ENCODE data around the gene INIP.

INIP gene

DNA sequence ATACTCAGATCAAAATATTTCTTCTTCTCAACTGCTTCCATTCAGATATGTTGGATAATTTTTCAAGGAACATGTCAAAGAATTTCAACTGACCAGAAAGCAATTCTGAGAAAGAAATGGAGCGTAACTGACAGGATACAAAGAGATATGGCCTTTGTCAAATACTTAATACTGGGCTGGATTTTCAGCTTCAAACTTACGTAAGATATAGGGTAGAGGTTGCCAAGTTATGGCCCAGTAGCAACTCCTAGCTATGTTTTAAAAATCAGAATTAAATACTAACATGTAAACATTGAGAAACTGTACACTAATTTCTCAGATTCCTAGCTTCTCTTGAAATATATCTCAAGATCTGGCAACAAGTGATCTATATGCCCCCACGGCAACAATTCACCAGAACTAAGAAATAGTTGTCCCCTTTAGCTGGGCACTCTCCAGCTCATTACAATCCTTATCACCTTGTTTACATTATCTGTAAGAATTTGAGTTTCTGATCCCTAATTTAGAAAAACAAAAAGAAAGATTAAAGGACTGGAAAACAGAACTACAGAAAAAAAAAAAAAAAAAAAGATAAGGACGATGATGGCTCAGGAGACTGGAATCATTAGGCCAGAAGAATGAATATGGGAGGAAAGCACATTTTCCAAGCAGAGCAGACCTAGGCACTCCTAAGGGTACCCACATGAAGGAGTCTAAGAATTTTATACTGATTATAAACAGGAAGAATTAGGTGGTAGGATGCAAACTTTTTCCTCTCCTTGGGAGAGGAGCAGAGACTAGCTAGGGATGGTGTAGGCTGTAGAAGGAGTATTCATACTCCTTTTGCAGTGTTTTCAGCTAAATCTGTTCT lies 23.0 kb downstream of the INIP start:
- peaks cover 0 to 25% of the 10 kb centered on the region in 2 experiments; a peak in 1 of 3 replicates for H3K36me3 ChIP-seq (ENCODE audit: control insufficient read depth in 2 of 2, insufficient read depth in 1 of 2, low read length in 2 of 2)
- H3K4me1 ChIP-seq (ENCODE audit: control insufficient read depth, insufficient read depth, low read length) = no peaks in the 10 kb centered on the region
- peak; percentile 82; the same call in 1 of the 2 replicates for TF ChIP-seq MZF1 (tag by site-specific recombination; IDR thresholded peaks at IDR 0.05; ENCODE audit: borderline replicate concordance)
- TF ChIP-seq, protein P1, sequence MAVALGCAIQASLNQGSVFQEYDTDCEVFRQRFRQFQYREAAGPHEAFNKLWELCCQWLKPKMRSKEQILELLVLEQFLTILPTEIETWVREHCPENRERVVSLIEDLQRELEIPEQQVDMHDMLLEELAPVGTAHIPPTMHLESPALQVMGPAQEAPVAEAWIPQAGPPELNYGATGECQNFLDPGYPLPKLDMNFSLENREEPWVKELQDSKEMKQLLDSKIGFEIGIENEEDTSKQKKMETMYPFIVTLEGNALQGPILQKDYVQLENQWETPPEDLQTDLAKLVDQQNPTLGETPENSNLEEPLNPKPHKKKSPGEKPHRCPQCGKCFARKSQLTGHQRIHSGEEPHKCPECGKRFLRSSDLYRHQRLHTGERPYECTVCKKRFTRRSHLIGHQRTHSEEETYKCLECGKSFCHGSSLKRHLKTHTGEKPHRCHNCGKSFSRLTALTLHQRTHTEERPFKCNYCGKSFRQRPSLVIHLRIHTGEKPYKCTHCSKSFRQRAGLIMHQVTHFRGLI (tag by site-specific recombination; IDR thresholded peaks at IDR 0.05) = no peak
- no peak for TF ChIP-seq EGR2 (tag by site-specific recombination; IDR thresholded peaks at IDR 0.05; ENCODE audit: low read depth)
- ChIA-PET POLR2A (interaction anchor here (0.6 to 0.7 kb wide), 2 partner anchors 139 to 576 kb away, joined by 4 to 6 read pairs; no protein-coding TSS in a partner anchor), CTCF (interaction anchor here (0.6 kb wide), 1 partner anchor 14 kb away, joined by 3 read pairs; no protein-coding TSS in a partner anchor)
- H3K9me3 ChIP-seq (ENCODE audit: control insufficient read depth, insufficient read depth, low read depth, low read length) = no peaks in the 10 kb centered on the region
- no peak overlapping the region for H3K4me3 ChIP-seq (ENCODE audit: low read depth, low read length)
- no peak overlapping the region for H3K27ac ChIP-seq (ENCODE audit: extremely low read depth, low read depth, low read length)

GRCh38 chr9:112689161-112689740 lies 28.7 kb downstream of the INIP start:
- peaks cover 0 to 50% of the 10 kb centered on the region in 2 experiments; a peak in 2 of 3 replicates for H3K36me3 ChIP-seq (ENCODE audit: control insufficient read depth in 2 of 2, insufficient read depth in 1 of 2, low read length in 2 of 2)
- no peak overlapping the region for H3K4me3 ChIP-seq (ENCODE audit: low read depth, low read length)
- POLR2A ChIA-PET = no interaction called here

More at GRCh38 chr9:112689161-112689740, 28.7 kb downstream of the INIP start:
- no peak for TF ChIP-seq TSHZ1 (tag by site-specific recombination; IDR thresholded peaks at IDR 0.05; ENCODE audit: borderline replicate concordance)
- no peak for TF ChIP-seq ZNF169 (tag by site-specific recombination; IDR thresholded peaks at IDR 0.05)
- no peak for TF ChIP-seq ZNF121 (tag by site-specific recombination; IDR thresholded peaks at IDR 0.05)
- no peak for TF ChIP-seq ZNF623 (tag by site-specific recombination; IDR thresholded peaks at IDR 0.05)
- no peak for TF ChIP-seq ZNF223 (tag by site-specific recombination; IDR thresholded peaks at IDR 0.05)
- TF ChIP-seq ZNF530 (tag by site-specific recombination; IDR thresholded peaks at IDR 0.05; ENCODE audit: low read depth) = no peak
- no peak for TF ChIP-seq SP7 (tag by site-specific recombination; IDR thresholded peaks at IDR 0.05)
- no peak for TF ChIP-seq ZBTB7A (tag by site-specific recombination; IDR thresholded peaks at IDR 0.05; ENCODE audit: low read depth)
- TF ChIP-seq ZNF548 (tag by site-specific recombination; IDR thresholded peaks at IDR 0.05) = no peak
- no peak for TF ChIP-seq OVOL3 (tag by site-specific recombination; IDR thresholded peaks at IDR 0.05)
- no peak for TF ChIP-seq ZNF211 (tag by site-specific recombination; IDR thresholded peaks at IDR 0.05; ENCODE audit: low read depth)
- no peak for TF ChIP-seq HOXA7 (CRISPR knock-in tag; IDR thresholded peaks at IDR 0.05; ENCODE audit: borderline replicate concordance)
- TF ChIP-seq, protein P2, sequence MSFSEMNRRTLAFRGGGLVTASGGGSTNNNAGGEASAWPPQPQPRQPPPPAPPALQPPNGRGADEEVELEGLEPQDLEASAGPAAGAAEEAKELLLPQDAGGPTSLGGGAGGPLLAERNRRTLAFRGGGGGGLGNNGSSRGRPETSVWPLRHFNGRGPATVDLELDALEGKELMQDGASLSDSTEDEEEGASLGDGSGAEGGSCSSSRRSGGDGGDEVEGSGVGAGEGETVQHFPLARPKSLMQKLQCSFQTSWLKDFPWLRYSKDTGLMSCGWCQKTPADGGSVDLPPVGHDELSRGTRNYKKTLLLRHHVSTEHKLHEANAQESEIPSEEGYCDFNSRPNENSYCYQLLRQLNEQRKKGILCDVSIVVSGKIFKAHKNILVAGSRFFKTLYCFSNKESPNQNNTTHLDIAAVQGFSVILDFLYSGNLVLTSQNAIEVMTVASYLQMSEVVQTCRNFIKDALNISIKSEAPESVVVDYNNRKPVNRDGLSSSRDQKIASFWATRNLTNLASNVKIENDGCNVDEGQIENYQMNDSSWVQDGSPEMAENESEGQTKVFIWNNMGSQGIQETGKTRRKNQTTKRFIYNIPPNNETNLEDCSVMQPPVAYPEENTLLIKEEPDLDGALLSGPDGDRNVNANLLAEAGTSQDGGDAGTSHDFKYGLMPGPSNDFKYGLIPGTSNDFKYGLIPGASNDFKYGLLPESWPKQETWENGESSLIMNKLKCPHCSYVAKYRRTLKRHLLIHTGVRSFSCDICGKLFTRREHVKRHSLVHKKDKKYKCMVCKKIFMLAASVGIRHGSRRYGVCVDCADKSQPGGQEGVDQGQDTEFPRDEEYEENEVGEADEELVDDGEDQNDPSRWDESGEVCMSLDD (tag by site-specific recombination; IDR thresholded peaks at IDR 0.05) = no peak
- TF ChIP-seq ZNF133 (tag by site-specific recombination; IDR thresholded peaks at IDR 0.05) = no peak
- TF ChIP-seq FEZF1 (tag by site-specific recombination; IDR thresholded peaks at IDR 0.05) = no peak
- TF ChIP-seq ZNF394 (tag by site-specific recombination; IDR thresholded peaks at IDR 0.05; ENCODE audit: borderline replicate concordance) = no peak
- no peak for TF ChIP-seq ZNF302 (tag by site-specific recombination; IDR thresholded peaks at IDR 0.05; ENCODE audit: low read depth)
- no peak for TF ChIP-seq YY2 (tag by site-specific recombination; IDR thresholded peaks at IDR 0.05)
- TF ChIP-seq, protein P3, sequence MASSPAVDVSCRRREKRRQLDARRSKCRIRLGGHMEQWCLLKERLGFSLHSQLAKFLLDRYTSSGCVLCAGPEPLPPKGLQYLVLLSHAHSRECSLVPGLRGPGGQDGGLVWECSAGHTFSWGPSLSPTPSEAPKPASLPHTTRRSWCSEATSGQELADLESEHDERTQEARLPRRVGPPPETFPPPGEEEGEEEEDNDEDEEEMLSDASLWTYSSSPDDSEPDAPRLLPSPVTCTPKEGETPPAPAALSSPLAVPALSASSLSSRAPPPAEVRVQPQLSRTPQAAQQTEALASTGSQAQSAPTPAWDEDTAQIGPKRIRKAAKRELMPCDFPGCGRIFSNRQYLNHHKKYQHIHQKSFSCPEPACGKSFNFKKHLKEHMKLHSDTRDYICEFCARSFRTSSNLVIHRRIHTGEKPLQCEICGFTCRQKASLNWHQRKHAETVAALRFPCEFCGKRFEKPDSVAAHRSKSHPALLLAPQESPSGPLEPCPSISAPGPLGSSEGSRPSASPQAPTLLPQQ (tag by site-specific recombination; IDR thresholded peaks at IDR 0.05) = no peak
- CTCF ChIA-PET = no interaction called here
- no peaks in the 10 kb centered on the region for H3K4me1 ChIP-seq (ENCODE audit: control insufficient read depth, insufficient read depth, low read length)
- H3K27ac ChIP-seq (ENCODE audit: extremely low read depth, low read depth, low read length) = no peak overlapping the region
- no peaks in the 10 kb centered on the region for H3K9me3 ChIP-seq (ENCODE audit: control insufficient read depth, insufficient read depth, low read depth, low read length)
